Jurkat, Clone E6-1 (cell line): ENCODE data around the gene TAF6L.
A peak's percentile ranks its signal among the peaks of the same experiment; 100 is the strongest.
"Not testable (repeated sequence)": the region's sequence is repeated elsewhere in the genome, so short reads cannot be mapped to it uniquely, and the experiment has no call there.

Experiments used
- DNase-seq: peaks from one replicate; pipeline ENCODE4 v3.0.0-alpha.2; 2011; ENCODE audit warnings: low read depth, low spot score
- H3K4me3 ChIP-seq: 2 replicates; pipeline ENCODE4 v1.5.1; 2011; ENCODE audit warnings: mild to moderate bottlenecking, low read length, control low read depth, moderate library complexity

Gene TAF6L

DNA sequence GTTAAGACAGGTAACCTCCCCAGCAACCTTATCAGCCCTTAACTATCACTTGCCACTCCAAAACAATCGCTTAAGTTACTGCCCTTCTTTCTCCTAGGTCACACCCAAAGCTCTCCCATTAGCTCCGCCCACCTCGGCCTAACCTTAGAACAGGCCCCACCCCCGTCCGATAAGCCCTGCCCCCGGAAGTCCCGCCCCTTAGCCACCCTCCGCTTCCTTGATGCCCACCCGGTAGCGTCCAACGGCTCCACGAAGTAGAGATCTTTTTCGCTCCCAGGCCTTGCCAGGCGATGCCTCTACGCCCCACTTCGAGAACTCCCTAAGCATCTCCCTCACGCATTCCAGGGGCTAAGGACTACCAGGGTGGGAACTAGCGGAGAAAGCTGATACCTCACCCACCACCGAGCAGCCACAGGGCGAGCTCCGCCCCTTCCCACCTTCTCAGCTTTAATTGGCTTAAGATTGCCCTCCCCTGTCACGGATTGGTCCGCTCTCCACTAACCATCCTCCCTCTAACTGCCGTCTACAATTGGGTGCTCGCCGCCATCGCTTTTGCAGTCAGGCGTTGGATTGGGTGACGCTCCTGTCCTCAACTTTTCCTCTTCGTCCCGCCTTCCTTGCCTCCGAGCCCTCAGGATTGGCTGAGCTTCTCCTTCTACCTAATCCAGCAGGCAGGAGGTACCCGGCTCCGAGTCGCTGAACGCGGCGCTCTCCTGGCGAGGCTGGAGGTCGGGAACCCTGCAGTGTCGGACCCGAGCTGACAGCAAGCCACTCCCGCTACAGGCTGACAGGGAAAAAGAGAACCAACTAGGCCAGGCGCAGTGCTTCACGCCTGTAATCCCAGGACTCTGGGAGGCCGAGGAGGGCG, 17.2 kb upstream of the TAF6L start, which contains the start of gene ZBTB3:
TSS of gene ZBTB3 (minus strand) at position 425 of the 868 bp plus-strand sequence. CDS start 496 bp downstream, outside the sequence.
- peak within 1 kb of the TSS; percentile 88 for H3K4me3 ChIP-seq
- peak; percentile 100 for DNase-seq

DNA sequence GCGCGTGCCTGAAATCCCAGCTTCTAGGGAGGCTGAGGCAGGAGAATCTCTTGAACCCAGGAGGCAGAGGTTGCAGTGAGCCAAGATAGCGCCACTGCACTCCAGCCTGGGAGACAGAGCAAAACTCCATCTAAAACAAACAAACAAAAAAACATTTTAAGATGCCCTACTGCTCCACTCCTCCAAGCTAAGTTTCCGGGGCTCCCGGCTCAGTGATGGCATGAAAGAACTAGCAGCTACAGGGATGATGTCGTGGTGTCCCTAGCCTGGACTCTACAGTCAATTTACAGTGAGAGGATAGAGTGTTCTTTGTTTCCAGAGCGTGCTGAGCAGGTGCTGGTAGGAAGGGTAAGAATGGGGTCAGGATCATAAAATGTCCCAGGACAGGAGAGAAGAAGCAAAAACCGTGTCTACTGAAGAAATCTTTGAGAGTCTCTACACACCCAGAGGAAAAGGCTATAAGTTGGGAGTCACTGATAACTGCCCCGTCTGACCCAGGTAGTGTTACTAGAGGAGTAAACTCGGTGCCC, 16.0 kb upstream of the TAF6L start:
- no peak for DNase-seq
- H3K4me3 ChIP-seq, result no peak overlapping the region

- no peak overlapping the region for H3K4me3 ChIP-seq
- no peak for DNase-seq
These were observed 13.1 kb upstream of the TAF6L start for GRCh38 chr11:62757846-62758788.

DNA sequence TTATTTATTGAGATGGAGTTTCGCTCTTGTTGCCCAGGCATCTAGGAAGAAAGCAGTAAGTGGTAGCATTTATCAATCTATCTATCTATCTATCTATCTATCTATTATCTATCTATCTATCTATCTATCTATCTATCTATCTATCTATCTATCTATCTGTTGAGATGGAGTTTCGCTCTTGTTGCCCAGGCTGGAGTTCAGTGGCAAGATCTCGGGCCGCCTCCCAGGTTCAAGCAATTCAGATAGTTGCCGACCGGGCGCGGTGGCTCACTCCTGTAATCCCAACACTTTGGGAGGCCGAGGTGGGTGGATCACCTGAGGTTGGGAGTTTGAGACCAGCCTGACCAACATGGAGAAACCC, 10.3 kb upstream of the TAF6L start:
- not testable (repeated sequence) for DNase-seq
- H3K4me3 ChIP-seq, result peak overlapping the region; percentile 47

DNA sequence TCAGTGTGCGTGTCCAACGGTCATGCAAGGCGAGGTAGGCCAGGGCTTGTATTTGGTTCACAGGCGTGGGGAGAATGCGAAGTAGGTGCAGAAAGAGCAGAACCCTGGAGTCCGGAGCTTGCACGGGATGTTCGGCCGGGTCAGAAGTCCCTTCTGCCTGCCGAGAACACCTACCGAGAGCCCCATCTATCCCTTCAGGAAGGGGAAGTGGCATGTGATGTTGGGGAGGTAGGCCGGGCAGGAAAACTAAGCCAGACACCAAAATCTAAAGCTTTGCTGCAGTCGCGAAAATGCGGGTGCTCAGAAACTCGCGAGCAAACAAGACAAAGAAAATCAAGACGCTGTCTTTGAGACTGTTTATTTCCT, 435 bp upstream of the TAF6L start:
- no peak for DNase-seq

GRCh38 chr11:62774407-62774806, 3.2 kb downstream of the TAF6L start:
- DNase-seq, result no peak
- H3K4me3 ChIP-seq, result no peak overlapping the region

More for the DNA sequence above, 435 bp upstream of the TAF6L start:
- peak overlapping the region; percentile 72 for H3K4me3 ChIP-seq

GRCh38 chr11:62775646-62776045, 4.5 kb downstream of the TAF6L start:
- DNase-seq, result no peak
- no peak overlapping the region for H3K4me3 ChIP-seq

- no peak for DNase-seq
- no peak overlapping the region for H3K4me3 ChIP-seq
These were observed 6.2 kb downstream of the TAF6L start for GRCh38 chr11:62777389-62777788.

- DNase-seq, result no peak
- H3K4me3 ChIP-seq, result no peak overlapping the region
These were observed 7.2 kb downstream of the TAF6L start for GRCh38 chr11:62778441-62778840.

DNA sequence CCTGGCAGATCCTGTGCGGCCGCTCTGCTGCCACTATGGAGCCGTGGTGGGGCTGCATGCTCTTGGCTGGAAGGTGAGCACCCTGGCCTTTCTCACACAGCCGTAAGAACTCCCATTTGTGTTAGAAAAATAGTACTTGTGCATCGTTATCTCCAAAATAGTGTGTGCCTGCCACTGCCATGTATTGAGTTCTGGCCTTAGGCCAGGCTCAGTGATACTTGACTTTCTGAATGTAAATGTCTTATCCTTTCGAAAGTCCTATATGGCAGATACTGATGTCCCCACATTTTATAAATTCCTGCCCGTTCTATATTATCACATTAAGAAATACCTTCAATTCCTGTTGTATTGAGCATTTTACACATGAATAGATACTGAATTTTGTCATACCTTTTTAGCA, 11.6 kb downstream of the TAF6L start:
- H3K4me3 ChIP-seq, result no peak overlapping the region
- DNase-seq, result no peak

- peak overlapping the region; percentile 97 for H3K4me3 ChIP-seq
- DNase-seq, result peak; percentile 63
These were observed 15.3 kb downstream of the TAF6L start for GRCh38 chr11:62786318-62787004.

DNA sequence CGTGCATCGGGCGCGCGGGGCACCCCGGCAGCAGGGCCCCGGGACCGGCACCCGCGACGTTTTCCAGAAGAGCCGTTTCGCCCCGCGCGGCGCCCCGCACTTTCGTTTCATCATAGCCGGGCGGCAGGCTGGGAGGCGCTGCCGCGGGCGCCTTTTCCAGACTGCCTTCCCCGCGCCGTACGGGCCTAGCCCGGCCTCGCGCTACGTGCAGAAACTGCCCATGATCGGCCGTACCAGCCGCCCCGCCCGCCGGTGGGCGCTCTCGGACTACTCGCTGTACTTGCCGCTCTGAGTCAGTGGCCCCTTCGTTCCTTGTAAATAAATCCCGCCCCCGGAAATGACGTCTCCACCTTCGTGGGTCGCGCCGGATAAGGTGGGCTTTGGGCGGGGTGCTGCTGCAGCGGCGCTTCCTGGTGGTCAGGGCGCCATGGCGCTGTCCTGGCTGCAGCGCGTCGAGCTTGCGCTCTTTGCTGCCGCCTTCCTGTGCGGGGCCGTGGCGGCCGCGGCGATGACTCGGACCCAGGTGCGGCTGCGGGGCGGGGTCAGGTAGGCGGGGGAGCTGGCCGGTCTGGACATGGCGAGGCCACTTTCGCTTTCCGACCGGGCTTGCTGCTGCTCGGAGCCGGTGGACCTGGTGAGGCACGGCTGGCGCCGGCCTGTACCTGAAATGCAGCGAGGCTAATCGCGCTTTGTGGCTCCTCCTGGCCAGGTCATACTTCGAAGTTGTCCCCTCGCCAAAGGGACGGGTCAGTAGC, 16.0 kb downstream of the TAF6L start, which contains the start of gene TMEM179B:
TSS of gene TMEM179B (plus strand) at position 398 of the 755 bp plus-strand sequence. CDS start at position 428, 30 bp downstream.
- H3K4me3 ChIP-seq, result peak within 1 kb of the TSS; percentile 97
- DNase-seq, result peak; percentile 97

GRCh38 chr11:62788991-62789390, 17.8 kb downstream of the TAF6L start:
- no peak for DNase-seq
- H3K4me3 ChIP-seq, result no peak overlapping the region; the same call in 1 of the 2 replicates

GRCh38 chr11:62789576-62789975, 18.4 kb downstream of the TAF6L start:
- DNase-seq, result no peak
- H3K4me3 ChIP-seq, result no peak overlapping the region

GRCh38 chr11:62791501-62792201, 20.5 kb downstream of the TAF6L start, which contains the start of gene TMEM223:
Gene TMEM223 (minus strand): TSS chr11:62792006. CDS start chr11:62791994, 12 bp downstream.
- H3K4me3 ChIP-seq, result peak within 1 kb of the TSS; percentile 90
- DNase-seq, result peak; percentile 63

GRCh38 chr11:62792202-62792575, 21.0 kb downstream of the TAF6L start:
- DNase-seq, result no peak

DNA sequence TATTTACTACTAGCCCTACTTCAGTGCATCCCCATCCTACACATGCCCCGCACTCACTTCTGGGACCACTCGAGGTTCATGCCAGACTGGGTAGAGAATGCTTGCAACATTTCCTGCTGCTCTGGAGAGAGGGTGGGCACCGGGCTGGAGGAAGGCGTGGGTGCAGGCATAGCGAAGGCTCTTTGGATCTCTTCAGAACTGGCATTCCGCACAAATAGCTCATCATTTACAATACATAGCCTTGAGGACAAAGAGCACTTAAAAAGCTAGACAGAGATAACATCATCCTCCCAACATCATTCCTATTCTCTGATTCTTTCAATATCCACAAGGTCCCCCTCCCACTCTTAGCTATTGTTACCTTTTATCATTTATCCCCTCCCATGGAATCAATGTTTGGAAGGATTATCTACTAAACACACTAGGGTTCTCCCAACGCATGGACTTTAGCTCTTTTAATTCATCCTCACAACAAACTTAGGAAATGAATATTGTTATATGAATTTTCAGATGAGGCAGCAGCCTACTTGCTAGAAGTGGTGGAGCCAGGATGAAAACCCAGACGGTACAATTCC, 23.1 kb downstream of the TAF6L start:
- DNase-seq, result no peak

More at GRCh38 chr11:62792202-62792575, 21.0 kb downstream of the TAF6L start:
- peak overlapping the region; percentile 90 for H3K4me3 ChIP-seq

More for the DNA sequence above, 23.1 kb downstream of the TAF6L start:
- no peak overlapping the region for H3K4me3 ChIP-seq
